Left ventricle myocardium inferior (tissue), 1 donor: ENCODE results near the gene TJP3. TPM values are rescaled to one million over a fixed set of nuclear protein-coding genes. Genes with fewer than 3 reads are reported as not detected.
A peak's percentile ranks its signal among the peaks of the same experiment; 100 is the strongest.

Source experiments
- DNase-seq: peaks from one replicate; pipeline ENCODE4 v3.0.0-alpha.2; 2020
- H3K27ac ChIP-seq: fragments of 200-600 bp; replicated peaks from 2 replicates; pipeline ENCODE4 v1.8.0; 2021
- H3K27me3 ChIP-seq: fragments of 200-600 bp; 2 replicates; pipeline ENCODE4 v1.8.0; 2021; ENCODE audit warnings: low read depth
- H3K36me3 ChIP-seq: fragments of 200-600 bp; 2 replicates; pipeline ENCODE4 v1.8.0; 2021
- H3K4me1 ChIP-seq: fragments of 200-600 bp; 2 replicates; pipeline ENCODE4 v1.8.0; 2021
- H3K4me3 ChIP-seq: fragments of 200-600 bp; 2 replicates; pipeline ENCODE4 v1.8.0; 2021; ENCODE audit warnings: mild to moderate bottlenecking, moderate library complexity
- H3K9me3 ChIP-seq: fragments of 200-600 bp; replicated peaks from 2 replicates; pipeline ENCODE4 v1.8.0; 2021
- intact Hi-C: fragments of 100-400 bp; cut with micrococcal nuclease; formaldehyde crosslinking; loops from one replicate; pipeline ENCODE4 v1.11.0; 2022
- total RNA-seq: library from RNA; stranded (reverse); fragmentation: NEBNext Ultra II Directional; extraction: Animal tissue kit (Norgen Biotek cat#: 25700); gene quantifications from one replicate; pipeline ENCODE4 v1.2.1, GENCODE V29; 2021
- TF ChIP-seq, protein P1 (sequence below): fragments of 200-600 bp; IDR thresholded peaks from 2 replicates; pipeline ENCODE4 v1.8.0; 2021; ENCODE audit warnings: antibody characterized with exemption, mild to moderate bottlenecking, borderline replicate concordance
- donor health status: DM: no; HTN: yes; CAD: no; lungs with severe emphysema.

Gene TJP3
- total RNA-seq, 1 donor from 2014 or later: not detected

DNA sequence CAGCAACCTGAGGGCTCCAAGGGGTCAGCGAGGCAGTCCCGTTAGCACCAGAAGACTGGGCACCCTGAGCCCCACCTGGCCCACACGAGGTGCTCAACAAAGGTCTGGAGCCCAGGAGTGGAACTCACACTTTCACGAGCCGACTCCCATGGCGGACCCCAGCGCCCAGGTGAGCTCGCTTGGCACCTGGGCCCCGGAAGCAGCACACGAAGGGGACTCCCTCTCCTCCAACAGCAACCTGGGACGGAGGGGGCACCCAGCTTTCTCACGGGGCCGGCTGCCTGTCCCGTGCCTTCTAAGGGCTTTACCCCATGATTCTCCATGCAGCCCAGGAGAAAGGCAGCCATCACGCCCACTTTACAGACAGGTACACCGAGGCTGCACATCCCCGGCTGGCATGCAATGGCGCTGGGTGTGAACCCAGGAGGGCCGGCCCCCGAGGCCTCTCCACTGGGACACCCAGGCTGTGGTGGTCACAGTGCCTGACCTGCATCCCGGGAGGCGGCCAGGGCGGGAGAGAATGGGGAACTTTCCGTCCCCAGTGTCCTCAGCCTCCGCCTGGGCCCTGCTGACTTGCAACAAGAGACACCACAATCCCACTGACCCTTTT, 13.0 kb upstream of the TJP3 start:
- intact Hi-C loops: no loop called here
- H3K27me3 ChIP-seq: no peaks in the 10 kb centered on the region
- H3K4me1 ChIP-seq: peaks cover 54% of the 10 kb centered on the region
- H3K4me3 ChIP-seq: no peak overlapping the region
- TF ChIP-seq, protein P1, sequence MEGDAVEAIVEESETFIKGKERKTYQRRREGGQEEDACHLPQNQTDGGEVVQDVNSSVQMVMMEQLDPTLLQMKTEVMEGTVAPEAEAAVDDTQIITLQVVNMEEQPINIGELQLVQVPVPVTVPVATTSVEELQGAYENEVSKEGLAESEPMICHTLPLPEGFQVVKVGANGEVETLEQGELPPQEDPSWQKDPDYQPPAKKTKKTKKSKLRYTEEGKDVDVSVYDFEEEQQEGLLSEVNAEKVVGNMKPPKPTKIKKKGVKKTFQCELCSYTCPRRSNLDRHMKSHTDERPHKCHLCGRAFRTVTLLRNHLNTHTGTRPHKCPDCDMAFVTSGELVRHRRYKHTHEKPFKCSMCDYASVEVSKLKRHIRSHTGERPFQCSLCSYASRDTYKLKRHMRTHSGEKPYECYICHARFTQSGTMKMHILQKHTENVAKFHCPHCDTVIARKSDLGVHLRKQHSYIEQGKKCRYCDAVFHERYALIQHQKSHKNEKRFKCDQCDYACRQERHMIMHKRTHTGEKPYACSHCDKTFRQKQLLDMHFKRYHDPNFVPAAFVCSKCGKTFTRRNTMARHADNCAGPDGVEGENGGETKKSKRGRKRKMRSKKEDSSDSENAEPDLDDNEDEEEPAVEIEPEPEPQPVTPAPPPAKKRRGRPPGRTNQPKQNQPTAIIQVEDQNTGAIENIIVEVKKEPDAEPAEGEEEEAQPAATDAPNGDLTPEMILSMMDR: no peak
- H3K27ac ChIP-seq: no peak overlapping the region
- peaks cover 6% of the 10 kb centered on the region for H3K9me3 ChIP-seq
- no peak for DNase-seq
- peaks cover 12% of the 10 kb centered on the region for H3K36me3 ChIP-seq

DNA sequence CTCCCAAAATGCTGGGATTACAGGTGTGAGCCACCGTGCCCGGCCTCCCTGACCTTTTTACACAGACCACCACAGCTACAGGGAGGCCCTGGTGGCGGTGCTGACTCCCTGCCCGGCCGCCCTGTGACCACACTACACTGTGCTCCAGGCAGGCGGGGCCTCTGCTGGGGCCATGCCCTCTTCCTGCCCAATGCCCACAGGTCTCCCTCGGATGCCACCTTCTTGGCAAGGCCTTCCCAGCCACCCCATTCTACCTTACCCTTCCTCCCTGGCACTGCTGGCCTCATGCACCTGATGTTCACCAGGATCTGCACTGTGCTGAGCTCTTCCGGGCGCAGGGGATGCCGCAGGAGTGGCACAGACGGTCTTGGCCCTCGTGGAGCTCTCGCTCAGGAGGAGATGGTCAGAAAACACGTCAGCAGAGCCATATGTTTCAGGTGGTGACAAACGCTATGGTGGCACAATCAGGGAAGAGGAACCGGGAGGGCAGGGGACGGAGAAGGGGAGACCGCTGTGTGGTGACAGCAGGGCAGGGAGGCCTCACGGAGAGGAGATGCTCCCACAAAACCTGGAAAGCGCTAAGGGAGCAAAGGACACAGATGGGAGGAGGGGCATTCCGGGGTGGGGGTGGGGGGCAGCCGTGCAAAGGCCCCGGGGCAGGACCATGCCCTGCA, 12.1 kb upstream of the TJP3 start:
- no peak overlapping the region for H3K27ac ChIP-seq
- H3K4me3 ChIP-seq: no peak overlapping the region
- DNase-seq: no peak
- intact Hi-C loops: no loop called here
- H3K9me3 ChIP-seq: peaks cover under 1% of the 10 kb centered on the region
- peaks cover 7% of the 10 kb centered on the region for H3K36me3 ChIP-seq
- H3K4me1 ChIP-seq: peaks cover 60% of the 10 kb centered on the region
- H3K27me3 ChIP-seq: no peaks in the 10 kb centered on the region
- TF ChIP-seq, protein P1: no peak

DNA sequence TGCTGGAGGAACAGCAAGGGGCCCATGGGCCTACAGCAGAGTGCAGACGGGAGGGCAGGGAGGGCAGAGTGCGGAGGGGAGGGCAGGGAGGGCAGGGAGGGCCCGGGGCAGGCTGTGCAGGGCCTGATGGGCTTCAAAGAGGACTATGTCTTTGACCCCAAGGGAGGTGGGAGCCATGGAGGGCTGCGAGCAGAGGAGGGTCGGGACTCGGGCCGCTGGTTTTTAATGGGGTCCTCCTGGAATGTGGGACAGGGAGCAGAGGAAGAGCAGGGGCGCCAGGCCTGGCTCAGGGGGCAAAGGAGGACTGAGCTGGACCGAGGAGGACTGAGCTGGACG, 11.6 kb upstream of the TJP3 start:
- H3K27ac ChIP-seq: no peak overlapping the region
- TF ChIP-seq, protein P1: no peak
- peaks cover 61% of the 10 kb centered on the region for H3K4me1 ChIP-seq
- H3K27me3 ChIP-seq: no peaks in the 10 kb centered on the region
- no peak for DNase-seq
- no peaks in the 10 kb centered on the region for H3K9me3 ChIP-seq
- peaks cover 7% of the 10 kb centered on the region for H3K36me3 ChIP-seq
- intact Hi-C loops: no loop called here
- no peak overlapping the region for H3K4me3 ChIP-seq

DNA sequence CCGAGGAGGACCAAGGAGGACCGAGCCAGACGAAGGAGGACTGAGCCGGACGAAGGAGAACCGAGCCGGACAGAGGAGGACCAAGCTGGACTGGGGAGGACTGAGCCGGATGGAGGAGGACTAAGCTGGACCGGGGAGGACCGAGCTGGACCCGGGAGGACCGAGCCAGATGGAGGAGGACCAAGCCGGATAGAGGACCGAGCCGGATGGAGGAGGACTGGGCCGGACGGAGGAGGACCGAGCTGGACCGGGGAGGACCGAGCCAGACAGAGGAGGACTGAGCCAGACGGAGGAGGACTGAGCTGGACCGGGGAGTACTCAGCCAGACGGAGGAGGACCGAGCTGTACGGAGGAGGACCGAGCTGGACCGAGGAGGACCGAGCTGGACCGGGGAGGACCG, 11.1 kb upstream of the TJP3 start:
- no peaks in the 10 kb centered on the region for H3K9me3 ChIP-seq
- no peak overlapping the region for H3K4me3 ChIP-seq
- H3K4me1 ChIP-seq: peaks cover 58% of the 10 kb centered on the region
- H3K27me3 ChIP-seq: no peaks in the 10 kb centered on the region
- no peak for DNase-seq
- peaks cover 7% of the 10 kb centered on the region for H3K36me3 ChIP-seq
- intact Hi-C loops: no loop called here
- no peak overlapping the region for H3K27ac ChIP-seq
- TF ChIP-seq, protein P1: no peak

DNA sequence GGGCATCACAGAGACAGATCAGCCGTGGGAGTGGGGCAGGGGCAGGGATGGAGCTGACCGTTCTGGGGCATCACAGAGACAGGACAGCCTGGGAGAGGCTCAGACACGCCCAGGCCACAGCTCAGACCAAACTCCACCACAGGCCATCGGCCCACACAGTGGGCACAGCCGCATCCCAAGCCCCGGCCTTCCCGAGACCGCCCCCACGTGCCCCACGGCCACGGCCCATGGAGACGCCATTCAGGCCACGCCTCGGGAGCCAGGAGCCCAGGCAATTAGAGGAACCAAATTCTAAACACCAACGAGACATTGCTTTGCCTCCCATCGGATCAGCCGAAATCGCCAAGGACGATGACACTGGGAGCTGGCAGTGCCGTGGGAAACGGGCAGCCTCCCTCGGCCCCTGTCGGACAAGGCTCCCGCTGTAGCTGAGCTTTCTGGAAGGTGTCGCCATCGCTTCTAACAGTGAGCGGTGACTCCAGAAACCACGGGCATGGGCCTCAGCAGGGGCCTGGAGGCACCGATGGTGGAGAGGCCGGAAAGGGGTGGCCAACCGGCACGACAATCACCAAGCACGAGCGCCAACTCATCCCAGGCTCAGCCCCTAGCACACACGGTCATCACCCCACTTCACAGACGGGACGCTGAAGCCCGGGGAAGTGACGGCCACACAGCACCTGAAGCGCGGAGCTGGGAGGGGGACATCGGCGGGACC, 10.4 kb upstream of the TJP3 start:
- TF ChIP-seq, protein P1: no peak
- intact Hi-C loops: no loop called here
- peak overlapping the region; percentile 93 for H3K27ac ChIP-seq
- H3K4me1 ChIP-seq: peaks cover 54% of the 10 kb centered on the region
- no peaks in the 10 kb centered on the region for H3K27me3 ChIP-seq
- H3K36me3 ChIP-seq: peaks cover 7% of the 10 kb centered on the region
- H3K4me3 ChIP-seq: peak overlapping the region; percentile 94
- no peaks in the 10 kb centered on the region for H3K9me3 ChIP-seq
- no peak for DNase-seq
